Neuronal stem cell (in vitro differentiated cells): ENCODE results near the gene CEP350.
"Not testable (repeated sequence)": the region's sequence is repeated elsewhere in the genome, so short reads cannot be mapped to it uniquely, and the experiment has no call there.

ENCODE experiments used
- DNase-seq: peaks from one replicate; pipeline ENCODE4 v3.0.0-alpha.2; 2013; ENCODE audit warnings: low spot score
- H2AFZ ChIP-seq: one replicate; pipeline ENCODE4 v1.6.1; 2013; ENCODE audit warnings: mild to moderate bottlenecking, low read length, inconsistent platforms
- H2AK5ac ChIP-seq: 2 replicates; pipeline ENCODE4 v1.6.1; 2013; ENCODE audit warnings: low read depth, mild to moderate bottlenecking, inconsistent platforms, low read length, moderate library complexity, mixed read lengths
- H2BK120ac ChIP-seq: 2 replicates; pipeline ENCODE4 v1.6.1; 2013; ENCODE audit warnings: low read depth, mild to moderate bottlenecking, inconsistent platforms, low read length, moderate library complexity, mixed read lengths
- H2BK12ac ChIP-seq: one replicate; pipeline ENCODE4 v1.6.1; 2013; ENCODE audit warnings: low read length, inconsistent platforms
- H2BK15ac ChIP-seq: 2 replicates; pipeline ENCODE4 v1.6.1; 2013; ENCODE audit warnings: mild to moderate bottlenecking, low read length, inconsistent platforms, mixed read lengths
- H2BK5ac ChIP-seq: one replicate; pipeline ENCODE4 v1.6.1; 2013; ENCODE audit warnings: inconsistent platforms, mild to moderate bottlenecking, low read length, moderate library complexity
- H3K14ac ChIP-seq: one replicate; pipeline ENCODE4 v1.6.1; 2013; ENCODE audit warnings: low read length, inconsistent platforms
- H3K18ac ChIP-seq: 2 replicates; pipeline ENCODE4 v1.6.1; 2013; ENCODE audit warnings: low read length, inconsistent platforms
- H3K23ac ChIP-seq: 2 replicates; pipeline ENCODE4 v1.6.1; 2013; ENCODE audit warnings: low read depth, mild to moderate bottlenecking, mixed read lengths, low read length, inconsistent platforms; ENCODE audit not compliant: poor library complexity
- H3K27ac ChIP-seq: replicated peaks from 3 replicates; pipeline ENCODE4 v1.5.1; 2013; ENCODE audit warnings: low read length, inconsistent platforms
- H3K27me3 ChIP-seq, 3 experiments: 2 replicates each; pipeline ENCODE4 v1.6.1; 2013; ENCODE audit warnings: low read length in 3 of 3, mild to moderate bottlenecking in 2 of 3, inconsistent platforms in 1 of 3, low read depth in 1 of 3, mixed read lengths in 1 of 3, moderate library complexity in 1 of 3; ENCODE audit not compliant: control insufficient read depth in 3 of 3, insufficient read depth in 3 of 3
- H3K36me3 ChIP-seq, 2 donors: replicated peaks in 1 of 2; 2 replicates each; pipeline ENCODE4 v1.6.1; 2013; ENCODE audit warnings: low read length in 2 of 2; ENCODE audit not compliant: control insufficient read depth in 2 of 2, insufficient read depth in 2 of 2
- H3K4ac ChIP-seq: 2 replicates; pipeline ENCODE4 v1.6.1; 2013; ENCODE audit warnings: inconsistent platforms, mild to moderate bottlenecking, low read length, moderate library complexity
- H3K4me1 ChIP-seq, 2 donors: 1 replicate in 1 of 2; 2 replicates in 1 of 2; pipeline ENCODE4 v1.6.1; 2013; ENCODE audit warnings: low read length in 2 of 2, low read depth in 1 of 2; ENCODE audit not compliant: control insufficient read depth in 2 of 2, insufficient read depth in 1 of 2
- H3K4me2 ChIP-seq: one replicate; pipeline ENCODE4 v1.6.1; 2013; ENCODE audit warnings: mild to moderate bottlenecking, low read length, inconsistent platforms; ENCODE audit not compliant: insufficient read depth, poor library complexity, severe bottlenecking
- H3K4me3 ChIP-seq, 2 donors: 2 replicates each; pipeline ENCODE4 v1.5.1; 2013; ENCODE audit warnings: low read length in 2 of 2, mild to moderate bottlenecking in 2 of 2, inconsistent platforms in 1 of 2, moderate library complexity in 1 of 2
- H3K79me1 ChIP-seq: one replicate; pipeline ENCODE4 v1.6.1; 2013; ENCODE audit warnings: low read depth, mild to moderate bottlenecking, inconsistent platforms, low read length, moderate library complexity
- H3K9ac ChIP-seq: one replicate; pipeline ENCODE4 v1.6.1; 2013; ENCODE audit warnings: mild to moderate bottlenecking, low read depth, low read length, inconsistent platforms; ENCODE audit not compliant: poor library complexity
- H3K9me3 ChIP-seq, 2 donors: replicated peaks in 1 of 2; 2 replicates each; pipeline versions ENCODE3 to v1.6.1; 2013; ENCODE audit warnings: low read length in 2 of 2, mild to moderate bottlenecking in 2 of 2, inconsistent platforms in 1 of 2, low read depth in 1 of 2, mixed read lengths in 1 of 2, moderate library complexity in 1 of 2; ENCODE audit not compliant: control insufficient read depth in 2 of 2, insufficient read depth in 1 of 2
- H4K8ac ChIP-seq: one replicate; pipeline ENCODE4 v1.6.1; 2013; ENCODE audit warnings: low read depth, mild to moderate bottlenecking, inconsistent platforms, low read length, moderate library complexity
- H4K91ac ChIP-seq: one replicate; pipeline ENCODE4 v1.6.1; 2013; ENCODE audit warnings: low read length, low read depth, mild to moderate bottlenecking, inconsistent platforms; ENCODE audit not compliant: poor library complexity
- WGBS, 2 donors: extraction: QIAGEN DNeasy Blood & Tissue Kit; methylation state at CpG; one replicate each; pipeline ENCODE4 v1.1.7; 2013; ENCODE audit warnings: missing lambda C conversion rate in 2 of 2, mixed read lengths in 1 of 2; ENCODE audit not compliant: insufficient read length in 2 of 2, insufficient replicate concordance in 1 of 2; ENCODE audit errors: extremely low coverage in 2 of 2; 5-methylcytosine and 5-hydroxymethylcytosine counted together

CEP350 gene

GRCh38 chr1:179955731-179956130, 1.1 kb downstream of the CEP350 start:
- peaks cover 4% of the 10 kb centered on the region for H3K79me1 ChIP-seq
- no peak overlapping the region for H3K14ac ChIP-seq
- no CpG with 5 or more reads among the region's 3 CpGs for WGBS, 2 donors
- no peak overlapping the region for H4K8ac ChIP-seq
- no peak overlapping the region for H3K18ac ChIP-seq
- H4K91ac ChIP-seq = no peak overlapping the region
- no peak overlapping the region for H2BK12ac ChIP-seq
- H3K4me2 ChIP-seq = no peak overlapping the region
- H3K9me3 ChIP-seq = no peaks in the 10 kb centered on the region
- no peak overlapping the region for H2BK120ac ChIP-seq
- no peaks in the 10 kb centered on the region for H3K27me3 ChIP-seq
- H3K27ac ChIP-seq = no peak overlapping the region
- no peak overlapping the region for H3K9ac ChIP-seq
- no peak overlapping the region for H3K4ac ChIP-seq
- DNase-seq = no peak
- no peak overlapping the region for H2AFZ ChIP-seq
- no peak overlapping the region for H2AK5ac ChIP-seq
- peaks cover 0 to 1% of the 10 kb centered on the region in 2 donors for H3K36me3 ChIP-seq
- peak overlapping the region in 1 of 2 donors; percentile 54 for H3K4me3 ChIP-seq
- H3K23ac ChIP-seq = no peak overlapping the region
- no peak overlapping the region for H2BK5ac ChIP-seq
- peaks cover 1 to 2% of the 10 kb centered on the region in 2 donors for H3K4me1 ChIP-seq
- H2BK15ac ChIP-seq = no peak overlapping the region

GRCh38 chr1:179958359-179958758, 3.7 kb downstream of the CEP350 start:
- Histone ChIP-seq H3K4me2 (no peak overlapping the region), H3K9ac (no peak overlapping the region), H3K27ac (no peak overlapping the region), H4K91ac (no peak overlapping the region), H3K4me3 (no peak overlapping the region), H2BK5ac (no peak overlapping the region), H3K14ac (no peak overlapping the region), H2BK120ac (no peak overlapping the region), H3K18ac (no peak overlapping the region), H3K9me3 (peaks cover 0 to 4% of the 10 kb centered on the region in 2 donors), H3K27me3 (no peaks in the 10 kb centered on the region), H4K8ac (no peak overlapping the region), H2BK15ac (no peak overlapping the region), H3K23ac (no peak overlapping the region), H3K79me1 (peaks cover 4% of the 10 kb centered on the region), H3K4ac (no peak overlapping the region), H2AFZ (no peak overlapping the region), H2AK5ac (no peak overlapping the region), H3K36me3 (peaks cover 0 to 6% of the 10 kb centered on the region in 2 donors), H3K4me1 (peaks cover 1 to 2% of the 10 kb centered on the region in 2 donors), H2BK12ac (no peak overlapping the region)
- DNase-seq = no peak
- no CpG with 5 or more reads among the region's 3 CpGs for WGBS, 2 donors

- not testable (repeated sequence) for H3K36me3 ChIP-seq, H3K14ac ChIP-seq, H2BK15ac ChIP-seq, H3K18ac ChIP-seq, H3K4ac ChIP-seq, H3K4me3 ChIP-seq, H3K23ac ChIP-seq, H3K79me1 ChIP-seq, H2BK120ac ChIP-seq, H2AK5ac ChIP-seq, H4K91ac ChIP-seq, DNase-seq, H2AFZ ChIP-seq, H4K8ac ChIP-seq, H3K27me3 ChIP-seq, H3K27ac ChIP-seq, H2BK5ac ChIP-seq, H3K4me1 ChIP-seq, H3K9ac ChIP-seq, H3K4me2 ChIP-seq, H2BK12ac ChIP-seq
- peaks cover 0 to 14% of the 10 kb centered on the region in 2 donors for H3K9me3 ChIP-seq
- WGBS, 2 donors = no CpG with 5 or more reads among the region's 8 CpGs
These were observed 7.6 kb downstream of the CEP350 start for GRCh38 chr1:179962168-179962567.

GRCh38 chr1:179966551-179966950, 11.9 kb downstream of the CEP350 start:
- H3K4me1 ChIP-seq = no peaks in the 10 kb centered on the region
- H3K14ac ChIP-seq = no peak overlapping the region
- H3K4me3 ChIP-seq = no peak overlapping the region
- no peak overlapping the region for H4K8ac ChIP-seq
- H2BK120ac ChIP-seq = no peak overlapping the region
- peaks cover 0 to 13% of the 10 kb centered on the region in 2 donors for H3K9me3 ChIP-seq
- no peak overlapping the region for H3K18ac ChIP-seq
- H2BK15ac ChIP-seq = no peak overlapping the region
- no peaks in the 10 kb centered on the region for H3K79me1 ChIP-seq
- no peak overlapping the region for H3K4ac ChIP-seq
- no peak overlapping the region for H3K23ac ChIP-seq
- H3K4me2 ChIP-seq = no peak overlapping the region
- no peak overlapping the region for H4K91ac ChIP-seq
- DNase-seq = no peak
- no peak overlapping the region for H3K27ac ChIP-seq
- H3K9ac ChIP-seq = no peak overlapping the region
- no peak overlapping the region for H2BK12ac ChIP-seq
- H3K36me3 ChIP-seq = peaks cover 0 to 11% of the 10 kb centered on the region in 2 donors
- no peak overlapping the region for H2AK5ac ChIP-seq
- H2BK5ac ChIP-seq = no peak overlapping the region
- no peak overlapping the region for H2AFZ ChIP-seq
- no peaks in the 10 kb centered on the region for H3K27me3 ChIP-seq
